Neural progenitor cell (in vitro differentiated cells): ENCODE measurements around the gene POC1A.

Experiments used
- EZH2 ChIP-seq: fragments of 200-600 bp; sonication (generic); IDR thresholded peaks from 2 replicates; pipeline ENCODE4 v1.6.1; 2017; ENCODE audit warnings: antibody characterized with exemption, mild to moderate bottlenecking, moderate library complexity
- TF ChIP-seq, protein P1 (sequence below): fragments of 200-600 bp; sonication (generic); IDR thresholded peaks from 2 replicates; pipeline ENCODE4 v1.5.1; 2017; ENCODE audit warnings: antibody characterized with exemption, mild to moderate bottlenecking

DNA sequence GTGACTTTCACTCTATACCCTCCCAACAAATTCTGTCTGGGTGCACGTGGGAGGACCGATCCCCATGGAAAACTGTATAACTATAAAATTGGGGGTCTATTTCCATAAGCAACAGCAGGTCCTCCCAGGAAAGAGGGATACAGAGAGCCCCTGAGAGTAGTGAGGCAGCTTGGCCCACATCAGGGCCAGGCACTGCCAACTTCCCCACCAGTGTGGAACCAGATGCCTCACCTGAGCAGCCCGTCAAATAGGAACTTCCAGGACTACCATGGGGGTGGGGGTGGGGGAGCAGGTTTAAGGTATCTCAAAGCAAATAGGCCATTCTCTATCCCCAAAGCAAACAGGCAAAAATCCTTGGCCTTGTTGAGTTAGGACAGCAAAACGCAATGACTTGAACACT is 64.5 kb downstream of the POC1A start:
- TF ChIP-seq, protein P1, sequence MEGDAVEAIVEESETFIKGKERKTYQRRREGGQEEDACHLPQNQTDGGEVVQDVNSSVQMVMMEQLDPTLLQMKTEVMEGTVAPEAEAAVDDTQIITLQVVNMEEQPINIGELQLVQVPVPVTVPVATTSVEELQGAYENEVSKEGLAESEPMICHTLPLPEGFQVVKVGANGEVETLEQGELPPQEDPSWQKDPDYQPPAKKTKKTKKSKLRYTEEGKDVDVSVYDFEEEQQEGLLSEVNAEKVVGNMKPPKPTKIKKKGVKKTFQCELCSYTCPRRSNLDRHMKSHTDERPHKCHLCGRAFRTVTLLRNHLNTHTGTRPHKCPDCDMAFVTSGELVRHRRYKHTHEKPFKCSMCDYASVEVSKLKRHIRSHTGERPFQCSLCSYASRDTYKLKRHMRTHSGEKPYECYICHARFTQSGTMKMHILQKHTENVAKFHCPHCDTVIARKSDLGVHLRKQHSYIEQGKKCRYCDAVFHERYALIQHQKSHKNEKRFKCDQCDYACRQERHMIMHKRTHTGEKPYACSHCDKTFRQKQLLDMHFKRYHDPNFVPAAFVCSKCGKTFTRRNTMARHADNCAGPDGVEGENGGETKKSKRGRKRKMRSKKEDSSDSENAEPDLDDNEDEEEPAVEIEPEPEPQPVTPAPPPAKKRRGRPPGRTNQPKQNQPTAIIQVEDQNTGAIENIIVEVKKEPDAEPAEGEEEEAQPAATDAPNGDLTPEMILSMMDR: no peak
- no peak for TF ChIP-seq EZH2
